Transverse colon (tissue), 3 donors: ENCODE results near the gene CAPZA2.

Source experiments
- POLR2A ChIP-seq: fragments of 450-650 bp; IDR thresholded peaks from one replicate; pipeline ENCODE4 v1.6.1; 2016; ENCODE audit warnings: antibody characterized with exemption, mild to moderate bottlenecking, moderate library complexity
- TF ChIP-seq, protein P1 (sequence below), 5 experiments: fragments of 200-600 bp in 3 of 5; fragments of 450-650 bp in 2 of 5; sonication (generic) in 3 of 5; IDR thresholded peaks; 1 replicate in 2 of 5; 2 replicates in 3 of 5; pipeline ENCODE4 v1.5.1; 2016 to 2017; ENCODE audit warnings: antibody characterized with exemption in 5 of 5, inconsistent platforms in 3 of 5, mild to moderate bottlenecking in 2 of 5, moderate library complexity in 1 of 5

DNA sequence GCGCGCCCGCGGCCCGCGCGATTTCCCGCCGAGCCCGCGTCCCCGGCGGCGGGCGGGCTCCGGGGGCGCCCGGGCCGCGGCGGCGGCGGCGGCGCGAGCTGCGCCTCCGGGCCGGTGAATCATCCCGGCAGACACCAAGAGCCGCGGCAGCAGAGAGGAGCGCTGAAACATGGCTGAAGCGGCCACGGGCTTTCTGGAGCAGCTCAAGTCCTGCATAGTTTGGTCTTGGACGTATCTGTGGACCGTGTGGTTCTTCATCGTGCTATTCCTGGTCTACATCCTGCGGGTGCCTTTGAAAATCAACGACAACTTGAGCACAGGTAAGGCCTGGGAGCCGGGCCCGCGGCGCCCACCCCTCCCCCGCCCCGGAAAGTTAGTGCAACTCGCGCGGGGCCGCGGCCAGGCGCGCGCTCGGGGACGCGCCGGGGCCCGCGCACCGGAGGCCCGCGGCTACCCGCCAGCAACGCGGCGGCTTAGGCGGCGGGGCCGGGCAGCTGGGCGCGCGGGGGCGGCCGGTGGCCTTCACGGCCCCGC is 91.1 kb downstream of the CAPZA2 start, which contains the start of gene ST7:
- TF ChIP-seq POLR2A: peak; percentile 56
- TF ChIP-seq, protein P1, sequence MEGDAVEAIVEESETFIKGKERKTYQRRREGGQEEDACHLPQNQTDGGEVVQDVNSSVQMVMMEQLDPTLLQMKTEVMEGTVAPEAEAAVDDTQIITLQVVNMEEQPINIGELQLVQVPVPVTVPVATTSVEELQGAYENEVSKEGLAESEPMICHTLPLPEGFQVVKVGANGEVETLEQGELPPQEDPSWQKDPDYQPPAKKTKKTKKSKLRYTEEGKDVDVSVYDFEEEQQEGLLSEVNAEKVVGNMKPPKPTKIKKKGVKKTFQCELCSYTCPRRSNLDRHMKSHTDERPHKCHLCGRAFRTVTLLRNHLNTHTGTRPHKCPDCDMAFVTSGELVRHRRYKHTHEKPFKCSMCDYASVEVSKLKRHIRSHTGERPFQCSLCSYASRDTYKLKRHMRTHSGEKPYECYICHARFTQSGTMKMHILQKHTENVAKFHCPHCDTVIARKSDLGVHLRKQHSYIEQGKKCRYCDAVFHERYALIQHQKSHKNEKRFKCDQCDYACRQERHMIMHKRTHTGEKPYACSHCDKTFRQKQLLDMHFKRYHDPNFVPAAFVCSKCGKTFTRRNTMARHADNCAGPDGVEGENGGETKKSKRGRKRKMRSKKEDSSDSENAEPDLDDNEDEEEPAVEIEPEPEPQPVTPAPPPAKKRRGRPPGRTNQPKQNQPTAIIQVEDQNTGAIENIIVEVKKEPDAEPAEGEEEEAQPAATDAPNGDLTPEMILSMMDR (IDR thresholded peaks at IDR 0.05): no peak
